Jurkat, Clone E6-1 (cell line): Measurements from ENCODE around the gene KDM4B.

Experiments
- DNase-seq: peaks from one replicate; pipeline ENCODE4 v3.0.0-alpha.2; 2011; ENCODE audit warnings: low read depth, low spot score
- H3K4me3 ChIP-seq: 2 replicates; pipeline ENCODE4 v1.5.1; 2011; ENCODE audit warnings: mild to moderate bottlenecking, low read length, control low read depth, moderate library complexity

The KDM4B gene

DNA sequence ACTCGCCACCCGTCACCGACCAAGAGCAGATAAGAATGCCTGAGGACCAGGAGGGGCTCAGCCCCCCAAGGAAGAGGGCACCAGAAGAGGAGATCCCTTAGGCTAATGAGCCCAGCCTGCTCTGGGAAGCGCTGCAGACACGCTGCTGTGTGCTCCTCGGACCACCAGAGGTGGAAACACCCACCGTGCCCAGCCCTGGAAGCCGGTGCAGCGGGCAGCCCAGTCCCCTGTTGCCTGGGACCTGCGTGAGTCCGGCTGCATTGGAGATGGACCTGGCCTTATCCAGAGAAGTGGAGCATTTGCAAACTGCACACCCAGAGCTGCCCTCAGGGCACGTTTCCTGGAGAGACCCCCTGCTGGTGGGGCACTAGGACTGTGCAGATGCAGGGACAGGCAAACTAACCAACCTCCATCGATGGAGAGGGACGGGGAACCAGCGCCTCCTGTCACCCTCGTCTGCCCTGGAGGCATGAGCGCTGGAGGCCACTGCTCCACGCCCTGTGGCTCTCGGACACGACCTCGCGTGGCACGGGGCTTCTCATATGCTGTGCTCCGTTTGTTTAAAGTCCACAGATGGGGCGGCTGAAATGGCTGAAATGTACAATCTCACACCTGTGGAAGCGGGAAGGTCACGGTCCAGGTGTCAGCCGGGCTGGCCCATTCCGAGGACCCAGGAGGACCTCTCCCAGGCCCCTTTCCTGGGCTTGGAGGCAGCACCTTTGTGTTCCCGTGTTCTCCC lies 153.9 kb downstream of the KDM4B start:
- DNase-seq = no peak
- H3K4me3 ChIP-seq = no peak overlapping the region

DNA sequence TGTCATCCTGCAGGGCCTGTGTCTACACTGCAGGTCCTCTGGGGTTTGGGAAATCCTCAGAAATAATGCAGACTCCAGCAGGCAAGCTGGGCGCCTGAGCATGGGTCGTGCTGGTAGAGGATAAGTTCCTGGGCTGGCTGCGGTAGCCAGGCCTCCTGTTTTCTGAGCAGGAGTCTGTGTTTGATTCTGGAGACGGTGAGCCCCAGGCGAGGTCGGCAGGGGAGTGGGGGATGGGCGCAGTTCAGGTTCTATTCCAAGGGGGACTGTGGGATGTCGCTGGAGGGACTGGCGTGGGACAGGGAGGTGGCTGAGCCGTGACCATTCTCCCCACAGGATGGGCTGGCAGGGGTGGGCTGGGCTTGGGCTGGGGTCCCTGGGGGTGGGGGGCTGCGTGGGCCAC lies 154.7 kb downstream of the KDM4B start:
- no peak for DNase-seq
- H3K4me3 ChIP-seq = no peak overlapping the region

DNA sequence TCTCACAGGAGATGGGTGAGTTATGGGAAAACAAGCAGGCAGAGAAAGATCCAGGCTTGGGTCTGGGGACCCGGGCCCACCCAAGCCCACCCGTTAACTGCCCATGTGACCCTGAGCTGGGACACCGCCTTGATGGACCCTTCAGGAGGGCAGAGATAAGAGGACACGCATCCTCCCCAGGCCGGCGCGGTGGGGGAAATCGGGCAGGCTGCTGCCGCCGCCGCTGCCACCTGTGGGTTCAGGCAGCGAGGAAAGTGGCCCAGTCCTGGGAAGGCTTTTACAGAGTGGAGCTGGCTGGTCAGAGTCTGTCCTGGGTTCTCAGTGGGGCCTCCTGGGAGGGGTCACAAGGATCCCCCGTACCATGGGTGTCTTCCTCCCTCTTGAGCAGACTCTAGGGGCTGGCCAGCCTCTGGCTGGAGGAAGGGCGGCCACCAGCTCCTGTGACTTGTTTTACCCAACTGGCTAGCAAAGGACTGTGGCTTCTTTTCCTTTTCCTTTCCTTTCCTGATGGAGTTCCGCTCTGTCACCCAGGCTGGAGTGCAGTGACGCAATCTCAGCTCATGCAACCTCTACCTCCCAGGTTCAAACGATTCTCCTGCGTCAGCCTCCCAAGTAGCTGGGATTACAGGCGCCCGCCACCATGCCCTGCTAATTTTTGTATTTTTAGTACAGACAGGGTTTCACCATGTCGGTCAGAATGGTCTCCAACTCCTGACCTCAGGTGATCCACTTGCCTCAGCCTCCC lies 155.4 kb downstream of the KDM4B start:
- H3K4me3 ChIP-seq = no peak overlapping the region
- no peak for DNase-seq

DNA sequence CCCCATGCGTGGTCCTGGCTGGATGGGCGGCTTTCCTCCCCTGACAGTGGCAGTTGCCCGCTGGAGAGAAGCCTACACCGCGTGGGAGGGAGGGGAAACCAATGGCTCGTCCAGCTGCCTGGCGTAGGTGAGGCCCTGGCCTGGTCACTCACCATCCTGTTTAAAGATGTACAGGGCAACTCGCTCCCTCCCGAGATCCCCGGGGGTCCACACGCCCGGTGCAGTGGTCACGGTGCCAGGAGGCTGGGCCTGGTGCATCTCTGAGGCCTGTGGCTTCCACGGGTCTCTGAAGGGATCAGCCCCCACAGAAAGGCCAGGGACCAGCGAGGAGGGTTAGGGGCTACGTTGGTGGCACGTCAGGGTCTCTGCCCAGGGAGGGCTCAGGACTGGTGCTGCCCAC lies 156.5 kb downstream of the KDM4B start:
- no peak overlapping the region for H3K4me3 ChIP-seq
- DNase-seq = no peak

DNA sequence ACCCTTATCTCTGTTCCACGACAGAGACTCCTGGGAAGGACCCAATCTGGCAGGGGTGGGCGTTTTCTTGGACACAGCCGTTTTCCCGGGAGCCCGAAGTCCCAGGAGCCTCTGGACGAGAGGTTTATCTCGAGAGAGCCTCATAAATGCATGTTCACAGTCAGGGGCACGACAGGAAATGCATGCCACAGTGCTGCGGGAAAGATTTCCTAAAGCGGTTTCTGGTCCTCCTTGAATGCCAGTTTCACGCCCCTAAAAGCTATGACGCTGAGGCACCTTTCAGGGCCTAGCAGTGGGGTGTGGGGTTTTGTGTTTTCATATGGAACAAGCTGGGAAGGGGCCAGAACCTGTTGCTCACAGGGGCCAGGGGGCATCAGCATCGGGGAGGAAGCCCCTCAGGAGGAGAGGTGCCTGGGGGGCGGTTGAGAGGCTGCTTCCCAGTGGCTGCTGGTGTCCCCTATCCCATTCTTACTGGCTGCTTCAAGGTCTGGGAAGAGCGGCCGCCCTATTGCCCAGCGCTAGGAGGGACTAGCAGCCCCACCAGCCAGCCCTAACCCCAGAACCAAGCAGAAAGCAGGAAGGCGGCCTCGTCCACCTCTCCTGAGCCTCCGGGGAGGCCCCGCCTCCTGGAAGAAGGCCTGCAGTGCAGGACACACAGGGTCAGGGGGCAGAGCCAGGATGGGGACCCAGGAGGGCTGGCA lies 157.0 kb downstream of the KDM4B start:
- DNase-seq = peak; percentile 25
- no peak overlapping the region for H3K4me3 ChIP-seq

DNA sequence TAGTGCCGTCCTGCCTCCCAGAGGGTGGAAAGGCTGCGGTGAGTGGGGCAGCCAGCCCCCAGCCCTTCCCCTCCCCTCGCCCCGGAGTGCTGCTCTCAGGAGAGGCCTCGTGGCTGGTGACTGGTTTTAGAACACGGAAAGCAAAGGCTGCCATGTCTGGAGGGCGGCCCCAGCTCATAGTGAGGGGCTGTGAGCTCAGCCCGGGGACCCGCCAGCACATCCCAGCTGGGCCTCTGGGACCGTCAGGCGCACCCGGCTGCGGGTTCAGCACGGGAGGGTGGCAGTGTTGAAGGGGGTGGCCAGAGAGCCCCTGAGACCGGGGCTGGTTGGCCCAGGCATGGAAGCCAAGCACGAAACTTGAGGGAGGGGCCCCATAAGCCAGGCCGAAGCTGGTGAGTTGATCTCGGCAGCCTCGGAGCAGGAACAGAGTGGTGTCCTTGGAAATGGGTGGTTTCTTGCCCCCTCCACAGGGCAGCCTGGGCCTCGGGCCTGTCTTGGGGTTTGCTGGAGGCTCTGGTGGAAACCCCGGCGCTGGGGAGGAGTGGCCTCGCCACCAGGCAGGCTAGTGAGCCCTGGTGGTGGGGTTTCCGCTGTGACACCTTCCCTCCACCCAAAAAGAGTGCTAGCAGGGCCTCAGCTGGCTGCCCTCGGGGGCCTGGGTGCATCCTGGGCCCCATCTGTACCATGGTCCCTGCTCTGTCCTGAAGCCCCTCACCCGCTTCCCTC lies 157.7 kb downstream of the KDM4B start:
- DNase-seq = no peak
- H3K4me3 ChIP-seq = no peak overlapping the region

DNA sequence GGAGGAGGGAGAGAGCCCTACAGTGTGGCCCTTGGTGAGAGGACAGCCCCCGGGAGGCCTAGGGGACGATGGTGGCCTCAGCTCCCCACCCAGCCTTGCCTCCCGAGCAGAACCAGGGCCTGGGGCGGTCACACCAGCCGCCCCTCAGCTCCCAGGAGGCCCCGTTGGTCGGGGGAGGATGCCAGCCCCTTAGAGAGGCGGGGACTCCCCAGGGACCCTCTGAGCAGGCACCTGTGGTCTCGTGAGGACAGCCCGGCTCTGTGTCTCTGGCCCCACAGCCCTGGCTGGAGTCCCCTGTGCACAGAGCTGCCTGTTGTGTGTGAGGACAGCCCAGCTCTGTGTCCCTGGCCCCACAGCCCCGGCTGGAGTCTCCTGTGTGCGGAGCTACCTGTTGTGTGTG lies 158.8 kb downstream of the KDM4B start:
- no peak for DNase-seq
- H3K4me3 ChIP-seq = no peak overlapping the region

DNA sequence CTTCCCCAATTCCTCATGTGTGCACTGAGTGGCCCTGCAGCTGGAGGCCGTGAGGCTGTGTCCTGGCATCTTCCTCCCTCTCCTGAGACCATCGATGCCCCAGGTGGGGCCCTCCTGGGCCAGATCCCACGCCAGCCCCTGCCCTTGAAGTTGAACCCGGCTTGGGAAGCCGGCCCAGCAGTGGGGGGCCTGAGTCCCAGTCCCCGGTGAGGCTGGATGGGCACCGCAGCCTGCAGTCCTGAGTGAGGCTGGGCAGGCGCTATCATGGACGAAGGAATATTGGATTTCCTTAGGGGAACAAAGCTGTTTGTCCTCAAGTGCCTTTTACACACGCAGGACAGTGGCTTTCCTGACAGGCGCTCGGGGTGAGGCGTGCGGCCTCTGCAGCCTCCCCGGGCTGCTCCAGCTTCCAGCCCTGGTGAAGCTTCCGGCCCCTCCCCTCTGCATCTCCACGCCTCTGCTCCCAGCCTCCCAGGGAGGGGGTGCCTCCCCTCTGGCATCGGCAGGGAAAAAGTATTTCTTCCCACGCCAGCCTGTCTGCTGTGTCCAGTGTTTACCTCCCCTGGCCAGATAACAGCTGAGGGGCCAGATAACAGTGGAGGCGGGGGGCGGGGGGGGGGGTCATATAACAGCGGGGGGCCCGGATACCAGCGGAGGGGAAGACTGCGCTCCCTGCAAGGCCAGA lies 159.5 kb downstream of the KDM4B start:
- no peak for DNase-seq

DNA sequence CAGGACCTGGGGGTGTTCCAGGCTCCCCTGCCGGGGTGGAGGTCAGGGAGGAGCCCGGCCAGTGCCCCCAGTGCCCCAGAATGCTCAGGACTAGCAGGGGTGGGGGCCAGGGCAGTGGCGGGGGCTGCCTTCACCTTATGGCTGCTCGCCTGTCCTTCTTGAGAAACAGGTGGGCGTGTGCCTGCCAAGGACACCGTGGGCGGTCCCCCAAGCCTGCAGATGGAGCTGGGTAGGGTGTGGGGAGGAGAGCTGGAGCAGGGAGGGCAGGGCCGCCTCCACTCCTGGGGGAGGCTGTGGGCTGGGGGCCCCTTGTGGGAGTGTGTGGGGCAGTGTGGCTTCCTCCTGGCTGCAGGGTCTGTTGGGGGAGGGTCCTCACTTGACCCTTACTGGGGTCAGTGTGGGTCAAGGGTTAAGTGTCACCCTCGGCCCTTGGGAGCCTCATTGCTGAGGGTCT lies 160.1 kb downstream of the KDM4B start:
- DNase-seq = no peak
- no peak overlapping the region for H3K4me3 ChIP-seq

More for the DNA sequence above, 159.5 kb downstream of the KDM4B start:
- no peak overlapping the region for H3K4me3 ChIP-seq

DNA sequence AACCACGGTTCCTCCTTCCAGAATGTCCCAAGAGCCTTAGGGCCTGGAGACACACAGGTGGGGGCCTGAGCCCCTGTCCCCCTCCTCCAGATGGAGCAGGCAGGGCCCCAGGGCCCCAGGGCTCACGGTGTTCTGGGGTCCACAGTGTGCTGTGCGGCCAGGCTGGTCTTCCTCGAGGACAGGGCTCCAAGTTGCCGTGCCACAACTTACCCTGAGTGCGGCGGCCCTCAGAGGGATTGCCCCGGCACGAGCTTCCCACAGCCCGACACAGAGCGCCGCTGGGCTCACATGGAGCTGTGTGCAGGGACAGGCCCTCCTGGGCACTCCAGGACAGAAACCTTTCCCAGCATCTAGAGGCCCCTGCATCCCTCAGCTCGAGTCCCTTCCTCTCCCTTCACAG lies 160.8 kb downstream of the KDM4B start:
- no peak overlapping the region for H3K4me3 ChIP-seq
- no peak for DNase-seq

DNA sequence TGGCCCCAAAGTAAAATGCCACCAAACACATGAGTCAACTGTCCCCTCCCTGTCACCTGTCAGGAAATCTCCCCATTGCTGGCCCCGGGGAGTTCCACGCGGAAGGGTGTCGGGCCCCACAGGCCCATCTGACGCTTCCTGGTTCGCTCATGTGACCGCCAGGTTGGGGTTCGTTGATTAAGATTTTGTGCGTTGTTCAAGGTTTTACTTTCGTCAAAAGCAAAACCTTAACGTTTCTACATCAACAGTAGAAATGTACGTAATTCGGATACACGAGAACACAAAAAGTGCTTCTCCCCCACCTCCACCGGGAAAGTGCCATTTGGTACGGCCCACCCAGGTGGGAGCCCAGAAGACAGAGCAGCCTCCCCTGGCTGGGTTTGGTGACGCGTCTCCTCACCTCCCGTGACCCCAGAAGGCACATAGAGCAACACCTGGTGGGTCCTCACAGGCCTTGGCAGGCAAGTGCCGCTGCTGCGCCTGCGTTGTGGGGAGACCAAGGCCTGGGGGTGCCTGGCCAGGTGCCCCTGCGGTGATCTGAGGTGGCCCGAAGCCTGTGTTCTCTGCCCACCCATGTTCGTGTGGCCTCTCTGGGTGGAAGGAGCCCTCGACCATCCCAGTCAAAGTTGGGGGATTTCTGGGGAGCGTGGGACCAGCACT lies 161.6 kb downstream of the KDM4B start:
- DNase-seq = no peak
- no peak overlapping the region for H3K4me3 ChIP-seq

DNA sequence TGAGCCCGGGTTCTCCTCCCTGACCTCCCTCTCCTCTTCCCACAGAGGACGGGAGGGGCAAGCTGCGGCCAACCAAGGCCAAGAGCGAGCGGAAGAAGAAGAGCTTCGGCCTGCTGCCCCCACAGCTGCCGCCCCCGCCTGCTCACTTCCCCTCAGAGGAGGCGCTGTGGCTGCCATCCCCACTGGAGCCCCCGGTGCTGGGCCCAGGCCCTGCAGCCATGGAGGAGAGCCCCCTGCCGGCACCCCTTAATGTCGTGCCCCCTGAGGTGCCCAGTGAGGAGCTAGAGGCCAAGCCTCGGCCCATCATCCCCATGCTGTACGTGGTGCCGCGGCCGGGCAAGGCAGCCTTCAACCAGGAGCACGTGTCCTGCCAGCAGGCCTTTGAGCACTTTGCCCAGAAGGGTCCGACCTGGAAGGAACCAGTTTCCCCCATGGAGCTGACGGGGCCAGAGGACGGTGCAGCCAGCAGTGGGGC lies 162.2 kb downstream of the KDM4B start:
- no peak for DNase-seq
- H3K4me3 ChIP-seq = no peak overlapping the region

DNA sequence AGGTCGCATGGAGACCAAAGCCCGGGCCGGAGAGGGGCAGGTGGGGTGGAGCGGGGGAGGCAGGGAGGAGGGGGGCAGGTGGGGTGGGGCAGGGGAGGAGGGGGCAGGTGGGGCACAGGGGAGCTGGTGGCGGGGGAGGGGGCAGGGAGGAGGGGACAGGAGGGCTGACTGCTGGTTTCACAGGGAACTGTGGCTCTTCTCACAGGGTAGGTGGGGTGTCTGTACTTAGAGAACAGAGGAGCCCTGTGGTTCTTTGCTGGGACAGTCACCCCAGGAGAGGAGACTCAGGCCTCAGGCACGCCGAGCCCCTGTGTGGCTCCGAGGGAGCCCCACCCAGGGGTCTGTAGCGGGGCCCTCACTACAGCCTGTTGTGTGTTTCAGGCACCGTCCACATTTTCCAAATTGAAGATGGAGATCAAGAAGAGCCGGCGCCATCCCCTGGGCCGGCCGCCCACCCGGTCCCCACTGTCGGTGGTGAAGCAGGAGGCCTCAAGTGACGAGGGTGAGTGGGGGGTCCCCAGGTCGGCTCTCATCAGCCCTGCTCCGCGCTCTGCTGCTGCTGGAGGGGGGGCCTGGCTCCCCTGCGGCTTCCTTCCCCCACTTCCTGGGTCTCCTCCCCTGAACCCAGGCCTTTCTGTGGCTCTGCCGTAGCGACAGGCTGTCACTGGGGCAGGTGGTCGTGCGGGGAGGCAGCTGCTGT lies 162.7 kb downstream of the KDM4B start:
- peak; percentile 48 for DNase-seq
- H3K4me3 ChIP-seq = no peak overlapping the region

DNA sequence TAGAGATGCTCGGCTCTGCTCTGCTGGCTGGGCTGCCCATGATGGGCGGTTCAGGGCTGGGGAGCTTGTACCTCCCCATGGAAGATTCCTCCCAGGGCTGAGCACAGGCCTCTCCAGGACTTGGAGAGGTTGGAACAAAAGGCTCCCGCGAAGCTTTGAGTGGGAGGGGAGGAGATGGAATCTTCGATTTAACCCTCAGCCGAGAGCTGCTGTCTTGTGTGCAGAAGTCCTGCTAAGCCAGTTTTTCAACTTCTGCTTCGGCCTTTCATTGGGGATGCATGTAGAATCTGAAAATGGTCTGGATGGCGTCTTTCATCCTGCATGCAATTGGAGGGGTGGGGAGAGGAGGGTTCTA lies 163.3 kb downstream of the KDM4B start:
- DNase-seq = no peak
- H3K4me3 ChIP-seq = no peak overlapping the region

DNA sequence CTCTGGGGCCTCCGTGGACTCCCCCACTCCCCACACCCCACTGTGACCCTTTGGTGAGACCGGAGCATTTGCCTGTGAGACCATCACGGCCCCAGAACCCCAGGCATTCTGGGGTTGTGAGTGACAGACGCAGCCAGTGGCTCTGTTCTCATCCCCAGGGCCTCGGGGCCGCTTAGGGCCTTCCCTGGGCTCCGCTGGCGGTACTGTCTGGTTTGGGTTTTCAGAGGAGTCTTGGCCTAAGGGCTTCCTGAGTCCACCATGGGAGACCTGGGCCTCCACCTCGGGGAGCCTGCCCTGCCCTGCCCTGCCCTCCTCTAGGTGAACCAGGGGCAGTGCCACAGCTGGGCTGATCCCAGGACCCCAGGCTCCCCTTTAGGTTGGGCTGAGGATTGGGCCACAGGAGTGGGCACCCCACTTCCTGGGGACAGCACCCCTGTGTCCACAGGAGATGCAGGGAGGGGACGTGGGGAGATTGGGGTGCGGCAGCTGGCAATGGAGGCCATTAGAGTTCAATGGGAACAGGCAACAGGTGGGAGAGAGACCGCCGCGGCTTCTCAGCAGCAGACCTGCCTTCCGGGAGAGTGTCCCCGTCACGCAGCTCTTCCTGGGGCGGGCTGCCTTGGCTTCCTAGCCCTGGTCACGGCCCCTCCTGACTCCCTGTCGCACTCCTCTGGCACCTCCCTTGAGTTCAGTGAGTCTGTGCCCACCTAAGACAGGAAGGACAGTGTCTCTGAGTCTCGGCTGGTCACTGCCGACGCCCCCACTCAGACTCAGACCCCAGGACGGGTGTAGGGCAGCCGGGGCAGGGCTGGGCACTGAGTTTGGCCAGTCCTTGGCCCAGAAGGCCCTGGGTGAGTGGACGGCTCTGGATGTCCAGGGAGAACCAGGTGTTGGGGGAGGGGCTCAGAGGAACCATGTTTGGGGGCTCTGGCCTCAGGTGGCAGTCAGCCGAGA lies 164.1 kb downstream of the KDM4B start:
- DNase-seq = no peak
- H3K4me3 ChIP-seq = no peak overlapping the region

DNA sequence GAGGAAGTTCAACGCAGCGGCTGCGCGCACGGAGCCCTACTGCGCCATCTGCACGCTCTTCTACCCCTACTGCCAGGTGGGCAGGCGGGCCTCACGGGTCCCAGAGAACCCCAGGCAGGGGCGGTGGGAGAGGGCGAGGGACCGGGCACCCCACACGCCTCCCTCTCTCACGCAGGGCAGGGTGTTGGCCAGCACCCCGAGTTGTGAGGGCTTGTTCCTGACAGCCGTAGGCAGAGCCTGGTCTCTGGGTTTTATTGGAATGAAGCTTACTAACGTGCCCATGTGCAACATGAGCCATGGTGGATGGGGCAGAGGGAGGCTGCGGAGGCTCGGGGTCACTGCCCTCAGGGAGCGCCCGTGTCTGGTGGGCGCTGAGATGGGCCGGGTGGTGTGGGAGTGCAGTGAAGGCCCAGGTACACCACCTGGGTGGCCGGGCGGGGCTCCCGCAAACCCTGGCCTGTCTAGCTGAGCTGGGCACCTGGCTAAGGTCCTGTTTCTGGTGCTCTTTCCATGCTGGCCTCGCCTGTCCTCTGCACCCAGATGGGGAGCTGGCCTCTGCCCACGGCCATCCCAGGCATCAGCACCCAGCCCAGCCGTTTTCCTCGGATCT lies 165.2 kb downstream of the KDM4B start:
- DNase-seq = no peak

More for the DNA sequence above, 165.2 kb downstream of the KDM4B start:
- no peak overlapping the region for H3K4me3 ChIP-seq
